ENCODE results near the gene RIPOR1.

RIPOR1 gene

DNA sequence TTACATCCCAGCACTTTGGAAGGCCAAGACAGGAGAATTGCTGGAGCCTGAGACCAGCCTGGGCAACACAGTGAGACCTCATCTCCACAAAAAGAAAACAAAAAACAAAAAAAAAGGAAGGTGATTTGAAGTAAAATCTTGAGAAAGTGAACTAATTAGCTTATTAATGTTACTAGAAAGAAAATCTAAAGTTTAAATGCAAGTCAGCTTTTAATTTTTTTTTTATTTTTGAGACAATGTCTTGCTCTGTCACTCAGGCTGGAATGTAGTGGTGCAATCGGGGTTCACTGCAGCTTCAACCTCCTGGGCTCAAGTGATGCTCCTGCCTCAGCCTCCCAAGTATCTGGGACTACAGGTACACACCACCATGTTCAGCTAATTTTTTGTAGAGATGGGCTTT, 30.2 kb downstream of the RIPOR1 start:
- DNase-seq (ENCODE audit: low spot score), result no peak

DNA sequence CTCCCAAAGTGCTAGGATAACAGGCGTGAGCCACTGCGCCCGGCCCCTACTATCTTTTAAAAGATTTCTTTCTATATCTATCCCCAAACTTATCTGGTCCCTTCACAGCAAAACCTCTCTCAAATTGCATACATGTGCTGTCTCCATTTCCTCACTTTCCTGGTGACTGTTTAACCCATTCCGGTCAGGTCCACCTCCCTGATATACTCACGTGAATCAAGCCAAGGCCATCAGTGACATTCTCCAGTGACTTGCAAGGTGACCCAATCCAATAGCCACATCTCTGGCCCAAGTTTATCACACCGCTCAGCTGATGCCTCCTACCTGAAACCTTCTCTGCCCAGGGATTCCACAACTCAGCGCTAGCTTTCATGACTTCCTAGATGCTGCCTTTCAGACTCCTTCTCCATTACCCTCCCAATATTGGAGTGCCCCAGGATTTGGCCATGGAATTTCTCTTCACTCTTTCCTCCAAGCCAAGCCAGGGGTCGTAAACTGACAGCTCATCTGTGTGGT, 32.3 kb downstream of the RIPOR1 start:
- DNase-seq (ENCODE audit: low spot score), result no peak

DNA sequence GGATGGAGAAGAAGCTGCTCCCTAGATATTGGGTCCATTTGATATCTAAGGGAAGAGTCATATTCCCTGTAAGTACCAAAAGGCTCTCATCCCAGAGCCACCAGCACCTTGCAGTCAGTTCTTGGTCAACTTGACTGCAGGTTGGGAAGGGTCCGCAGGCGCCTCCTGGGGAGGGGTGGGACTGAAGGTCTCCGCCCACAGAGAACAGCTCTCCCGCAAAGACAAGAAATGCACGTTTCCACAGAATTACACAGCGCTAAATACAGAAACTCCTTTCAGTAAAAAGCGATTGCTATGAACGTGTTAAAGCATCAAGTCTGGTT, 32.8 kb downstream of the RIPOR1 start:
- no peak for DNase-seq (ENCODE audit: low spot score)

DNA sequence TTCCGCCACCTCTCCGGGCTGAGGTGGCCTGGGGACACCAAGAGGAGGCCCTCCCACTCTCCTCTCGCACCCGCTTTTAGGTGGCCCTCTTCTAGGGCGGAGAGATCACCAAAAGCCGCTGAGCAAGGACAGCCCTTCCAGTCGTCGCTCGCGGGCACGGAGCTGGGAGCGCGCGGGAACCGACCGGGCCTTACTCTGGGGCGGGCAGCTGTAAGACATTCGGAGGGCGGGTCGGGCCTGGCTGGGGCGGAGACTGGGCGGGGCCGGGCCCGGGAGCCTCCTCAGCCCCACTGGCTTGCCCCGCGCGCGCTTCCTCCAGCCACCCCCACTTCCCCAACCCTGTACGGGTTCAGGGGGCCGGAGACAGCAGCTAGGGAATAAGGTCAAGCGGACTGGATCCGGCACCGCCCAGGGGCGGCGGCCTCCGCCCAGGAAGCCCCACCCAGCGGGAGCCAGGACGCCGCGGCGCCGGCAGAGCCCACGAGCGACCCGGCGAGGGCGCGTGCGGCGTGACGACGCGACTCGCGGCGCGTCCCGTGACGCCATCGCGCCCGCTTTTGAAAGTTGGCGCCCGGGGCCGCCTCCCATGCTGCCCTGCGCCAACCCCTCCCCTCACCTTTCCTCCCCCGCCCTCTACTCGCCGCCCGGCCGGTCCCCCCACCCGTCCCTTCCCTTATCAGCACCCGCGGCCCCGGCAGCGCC, 33.3 kb downstream of the RIPOR1 start:
- DNase-seq (ENCODE audit: low spot score), result peak; percentile 95

DNA sequence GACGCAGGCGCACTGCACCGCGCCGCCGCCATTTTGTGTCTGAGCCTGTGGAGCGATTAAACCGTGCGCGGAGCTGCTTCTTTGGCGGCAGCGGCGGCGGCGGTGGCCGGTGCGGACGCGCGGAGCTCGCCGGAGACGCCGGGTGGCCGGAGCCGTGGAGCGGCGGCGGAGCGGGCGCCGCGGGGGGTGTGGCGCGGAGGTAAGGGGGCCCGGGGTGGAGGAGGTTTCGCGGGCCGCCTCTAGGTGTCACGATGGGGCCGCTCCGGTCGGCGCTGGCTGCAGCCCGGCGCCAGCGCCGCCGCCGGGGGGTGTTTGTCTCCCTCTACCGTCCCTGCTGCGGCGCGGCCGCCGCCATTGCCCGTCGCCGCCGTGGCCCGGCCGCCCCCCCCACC, 33.9 kb downstream of the RIPOR1 start, which contains the start of gene CTCF:
Gene CTCF, plus strand, starts transcription at position 1 of the 392 bp plus-strand sequence. CDS start 48,307 bp downstream, outside the sequence.
- peak; percentile 87 for DNase-seq (ENCODE audit: low spot score)

DNA sequence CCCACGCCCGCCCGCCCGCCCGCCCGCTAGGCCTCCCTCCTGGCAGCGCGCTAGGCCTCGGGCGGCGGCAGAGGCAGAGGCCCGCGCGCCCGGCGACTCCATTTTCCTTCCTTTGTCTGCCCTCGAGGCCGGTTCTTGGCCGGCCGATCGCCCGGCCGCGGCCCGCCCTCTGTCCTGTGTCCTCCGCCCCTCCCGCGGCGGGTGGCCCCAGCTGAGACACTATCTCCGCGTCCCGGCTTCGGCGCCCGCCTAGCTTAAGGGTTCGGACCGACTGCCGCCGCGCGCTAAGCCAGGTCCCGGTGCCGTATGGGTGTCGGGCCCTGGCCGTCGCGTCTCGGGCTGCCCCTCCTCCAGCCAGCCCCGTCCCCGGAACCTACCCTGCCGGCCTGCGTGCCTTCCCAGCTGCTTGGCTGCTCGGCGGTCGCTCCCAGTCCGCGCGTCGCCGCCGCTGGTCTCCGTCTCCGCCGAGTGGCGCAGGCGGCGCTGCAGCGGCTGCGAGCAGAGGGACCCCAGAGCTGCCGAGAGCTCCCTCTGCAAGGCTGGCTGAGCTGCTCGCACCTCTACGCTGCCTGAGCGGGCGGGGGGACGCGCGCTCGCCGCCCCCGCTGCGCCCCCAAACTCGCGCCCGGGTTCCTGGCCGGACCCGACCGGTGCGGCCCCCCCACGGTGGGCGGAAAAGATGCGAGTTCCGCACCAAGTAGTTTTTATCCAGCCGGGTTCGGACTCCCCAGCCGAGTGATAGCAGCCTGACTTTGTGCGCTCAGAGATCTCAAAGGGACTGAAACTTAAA, 34.5 kb downstream of the RIPOR1 start:
- peak; percentile 58 for DNase-seq (ENCODE audit: low spot score)

DNA sequence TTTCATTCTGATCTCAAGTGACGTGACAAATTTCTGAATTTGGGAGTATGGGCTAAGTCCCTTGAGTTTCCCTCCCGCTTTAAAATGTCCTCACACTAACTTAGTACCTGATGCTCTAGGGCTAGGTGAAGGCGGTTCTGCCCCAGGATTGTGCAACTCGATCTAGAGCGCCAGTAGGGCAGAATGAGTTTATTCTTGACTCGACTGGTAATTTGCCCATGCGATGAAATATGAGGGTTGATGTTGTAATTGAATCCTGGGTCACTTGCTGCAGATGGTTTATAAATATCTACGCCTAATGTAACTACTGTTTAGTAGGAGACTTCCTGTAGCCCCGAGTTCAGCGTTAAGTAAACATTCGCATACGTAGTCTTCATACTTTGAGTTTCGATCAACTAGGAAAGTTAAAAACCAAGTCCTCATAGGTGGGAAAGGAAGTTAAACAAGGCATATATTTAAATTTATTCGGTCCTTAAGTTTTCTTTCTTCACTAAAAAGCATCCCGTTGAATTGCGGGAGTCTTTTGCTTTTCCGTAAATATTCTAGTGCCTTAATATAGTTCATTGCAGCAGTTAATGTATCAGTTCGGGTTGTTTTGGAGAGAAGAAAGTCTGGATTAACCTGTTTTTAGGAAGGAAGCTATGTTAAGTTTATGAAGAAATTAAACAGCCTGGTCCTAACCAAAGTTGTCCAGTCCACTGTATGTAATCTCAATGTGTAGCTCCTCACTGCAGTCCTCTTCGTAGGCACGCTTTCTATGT, 35.3 kb downstream of the RIPOR1 start:
- peak; percentile 21 for DNase-seq (ENCODE audit: low spot score)

DNA sequence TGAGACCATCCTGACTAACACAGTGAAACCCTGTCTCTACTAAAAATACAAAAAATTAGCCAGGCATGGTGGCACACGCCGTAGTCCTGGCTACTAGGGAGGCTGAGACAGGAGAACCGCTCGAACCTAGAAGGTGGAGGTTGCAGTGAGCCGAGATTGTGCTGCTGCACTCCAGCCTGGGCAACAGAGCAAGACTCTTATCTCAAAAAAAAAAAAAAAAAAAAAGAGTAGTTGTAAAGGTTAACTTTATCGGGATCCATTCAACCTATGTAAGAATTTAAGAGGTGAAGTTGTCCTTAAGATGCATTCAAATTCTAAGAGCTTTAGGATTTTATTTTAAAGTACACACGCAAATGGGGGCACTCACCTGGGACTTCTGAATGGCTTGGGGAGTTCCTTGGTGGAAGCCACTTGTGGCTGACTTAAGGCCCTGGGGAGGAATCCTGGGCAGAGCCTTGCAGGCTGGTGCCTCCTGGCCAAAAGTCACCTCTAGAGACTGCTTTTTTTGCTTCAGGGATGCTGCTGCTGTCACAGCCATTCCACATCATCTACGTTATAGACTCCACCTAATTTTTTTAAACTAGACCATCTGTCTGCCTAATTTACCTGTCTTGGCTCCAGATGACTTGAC, 37.0 kb downstream of the RIPOR1 start:
- no peak for DNase-seq (ENCODE audit: low spot score)

DNA sequence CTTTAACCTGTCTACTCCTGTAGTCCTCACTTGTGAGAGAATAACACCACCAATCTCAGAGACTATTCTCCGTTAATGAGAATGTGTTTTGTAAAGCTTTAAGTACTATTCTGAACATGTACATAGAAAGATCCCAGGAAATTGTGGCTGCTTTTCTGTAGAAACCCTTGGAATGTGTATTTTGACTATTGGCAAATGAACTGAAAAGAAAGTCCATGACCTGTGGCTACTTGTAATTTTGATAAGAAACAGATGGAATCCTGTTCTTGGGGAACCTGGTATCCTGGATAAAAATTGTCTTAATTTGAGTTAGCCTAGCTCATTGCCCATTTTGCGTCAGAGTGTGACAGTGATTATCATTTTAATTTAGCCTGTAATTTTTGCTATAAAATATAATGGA, 42.8 kb downstream of the RIPOR1 start:
- no peak for DNase-seq (ENCODE audit: low spot score)

DNA sequence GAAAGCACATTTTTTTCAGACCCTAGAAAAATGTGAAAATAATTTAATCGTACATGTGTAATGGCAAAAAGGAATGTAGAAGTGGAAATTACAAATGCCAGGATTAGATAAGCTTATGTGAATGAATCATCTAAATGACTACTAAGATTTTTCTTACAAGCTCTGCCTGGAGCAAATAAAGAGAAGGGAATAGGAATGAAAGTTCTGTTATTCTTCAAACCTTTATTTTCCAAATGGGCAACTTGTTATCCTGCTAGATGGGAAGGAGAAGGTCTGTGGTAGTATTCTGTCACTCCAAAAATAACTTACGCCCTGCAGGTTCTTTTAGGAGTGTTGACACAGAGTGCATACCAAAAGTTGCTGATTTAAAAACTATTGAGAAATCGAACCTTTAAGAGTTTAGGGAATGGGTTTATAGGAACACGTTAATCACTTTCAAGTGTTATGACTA, 43.4 kb downstream of the RIPOR1 start:
- DNase-seq (ENCODE audit: low spot score), result no peak

DNA sequence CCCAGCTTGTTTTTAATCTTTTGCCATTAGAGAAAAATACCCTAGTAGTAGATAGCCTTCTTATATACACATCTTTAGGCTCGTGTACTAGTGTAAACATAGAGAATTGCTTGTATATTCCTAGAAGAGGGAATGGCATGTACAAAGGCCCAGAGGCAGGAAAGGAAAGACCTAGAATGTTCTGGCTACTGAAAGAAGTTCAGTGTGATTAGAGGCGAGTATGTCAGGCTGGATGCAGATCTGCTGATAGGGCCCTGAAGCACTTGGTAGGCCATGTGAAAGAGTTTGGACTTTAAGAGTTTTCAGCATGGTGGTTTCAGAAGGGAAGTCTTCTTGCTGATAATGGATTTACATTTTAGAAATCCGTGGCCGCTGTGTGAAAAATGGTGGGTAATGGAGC, 51.1 kb downstream of the RIPOR1 start:
- no peak for DNase-seq (ENCODE audit: low spot score)

DNA sequence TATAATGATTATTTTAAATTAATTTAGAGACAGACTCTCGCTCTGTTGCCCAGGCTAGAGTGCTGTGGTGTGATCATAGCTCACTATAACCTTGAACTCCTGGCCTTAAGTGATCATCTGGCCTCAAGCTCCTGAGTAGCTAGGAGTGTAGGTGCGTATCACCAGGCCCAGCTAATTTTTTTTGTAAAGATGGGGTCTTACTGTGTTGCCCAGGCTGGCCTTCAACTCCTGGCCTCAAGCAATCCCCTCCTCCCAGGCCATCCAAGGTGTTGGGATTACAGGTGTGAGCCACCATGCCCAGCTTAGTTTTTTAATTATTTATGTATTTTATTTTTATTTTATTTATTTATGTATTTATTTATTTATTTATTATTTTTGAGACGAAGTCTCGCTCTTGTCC, 51.6 kb downstream of the RIPOR1 start:
- no peak for DNase-seq (ENCODE audit: low spot score)

DNA sequence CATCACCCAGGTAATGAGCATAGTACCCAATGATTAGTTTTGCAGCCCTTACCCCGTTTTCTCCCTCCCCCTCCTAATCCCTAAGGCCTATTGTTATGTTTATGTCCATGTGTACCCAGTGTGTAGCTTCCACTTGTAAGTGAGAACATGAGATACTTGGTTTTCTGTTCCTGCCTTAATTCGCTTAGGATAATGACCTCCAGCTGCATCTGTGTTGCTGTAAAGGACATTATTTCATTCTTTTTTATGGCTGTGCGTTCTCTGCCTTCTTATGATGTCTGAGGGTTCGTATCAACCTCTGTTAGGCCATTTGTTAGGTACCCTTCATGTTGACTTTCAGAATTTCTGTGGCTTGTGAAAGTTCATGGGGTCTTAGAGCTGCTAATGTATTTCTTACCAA, 64.7 kb downstream of the RIPOR1 start:
- DNase-seq (ENCODE audit: low spot score), result no peak

DNA sequence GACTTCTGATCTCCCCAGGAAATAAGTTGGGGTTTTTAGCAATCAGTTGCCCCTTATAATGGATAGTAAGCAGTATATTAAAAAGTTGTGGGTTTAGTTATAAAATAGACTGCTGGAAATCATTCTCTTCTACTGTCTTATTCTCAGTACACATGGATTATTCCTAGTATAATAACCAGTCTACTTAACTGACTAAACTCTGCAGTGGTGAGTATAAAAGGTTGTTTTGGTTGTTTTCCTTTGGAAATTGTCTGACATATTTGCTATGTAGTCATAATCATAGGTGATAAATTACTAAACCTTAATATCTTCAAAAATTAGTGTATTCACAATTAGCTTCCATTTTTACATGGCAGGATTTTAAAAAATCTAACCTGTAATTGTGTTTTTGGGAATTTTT, 65.1 kb downstream of the RIPOR1 start:
- no peak for DNase-seq (ENCODE audit: low spot score)

DNA sequence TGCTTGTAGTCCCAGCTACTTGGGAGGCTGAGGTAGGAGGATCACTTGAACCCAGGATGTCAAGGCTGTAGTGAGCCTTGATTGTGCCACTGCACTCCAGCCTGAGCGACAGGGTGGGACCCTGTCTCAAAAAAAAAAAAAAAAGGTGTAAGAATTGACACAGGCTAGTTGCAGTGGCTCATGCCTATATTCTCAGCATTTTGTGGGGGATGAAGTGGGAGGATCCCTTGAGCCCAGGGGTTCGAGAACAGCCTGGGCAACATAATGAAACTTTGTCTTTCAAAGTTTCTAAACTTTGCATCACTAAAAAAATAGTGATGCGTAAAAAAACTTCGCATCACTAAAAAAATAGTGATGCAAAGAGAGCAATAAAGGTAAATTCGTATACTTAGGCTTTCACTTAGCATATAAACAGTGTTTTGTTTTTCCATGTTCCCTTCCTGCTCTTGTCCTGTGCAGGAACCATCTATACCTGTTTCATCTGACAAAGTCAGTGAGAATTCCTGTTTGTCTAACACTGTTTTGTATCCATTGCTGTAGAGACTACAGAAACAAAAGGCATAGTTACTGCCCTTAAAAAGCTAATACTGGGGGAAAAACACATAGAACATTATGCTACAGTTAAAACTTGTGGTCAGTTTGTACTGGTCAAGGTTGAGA, 65.8 kb downstream of the RIPOR1 start:
- DNase-seq (ENCODE audit: low spot score), result no peak

DNA sequence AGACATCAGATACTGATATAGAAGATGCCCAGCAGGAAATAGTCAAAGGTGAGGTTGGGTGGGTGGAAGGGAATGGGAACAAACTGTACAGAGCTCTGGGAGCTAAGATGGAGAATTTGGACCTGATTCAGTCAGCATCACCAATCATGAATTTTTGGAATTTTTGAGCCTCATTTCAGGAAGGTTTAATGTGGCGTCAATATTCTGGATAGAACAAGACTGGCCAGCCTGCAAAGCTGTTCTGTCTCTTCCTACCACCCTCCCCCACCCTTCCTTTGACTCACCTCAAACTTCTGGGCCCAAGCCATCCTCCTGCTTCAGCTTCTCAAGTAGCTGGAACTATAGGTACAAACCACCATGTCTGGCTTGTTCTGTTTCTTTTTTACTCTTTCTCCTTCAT, 66.3 kb downstream of the RIPOR1 start:
- DNase-seq (ENCODE audit: low spot score), result no peak
